Measurements from ENCODE around the gene RASA4.
"Not testable (repeated sequence)": the region's sequence is repeated elsewhere in the genome, so short reads cannot be mapped to it uniquely, and the experiment has no call there.

DNA sequence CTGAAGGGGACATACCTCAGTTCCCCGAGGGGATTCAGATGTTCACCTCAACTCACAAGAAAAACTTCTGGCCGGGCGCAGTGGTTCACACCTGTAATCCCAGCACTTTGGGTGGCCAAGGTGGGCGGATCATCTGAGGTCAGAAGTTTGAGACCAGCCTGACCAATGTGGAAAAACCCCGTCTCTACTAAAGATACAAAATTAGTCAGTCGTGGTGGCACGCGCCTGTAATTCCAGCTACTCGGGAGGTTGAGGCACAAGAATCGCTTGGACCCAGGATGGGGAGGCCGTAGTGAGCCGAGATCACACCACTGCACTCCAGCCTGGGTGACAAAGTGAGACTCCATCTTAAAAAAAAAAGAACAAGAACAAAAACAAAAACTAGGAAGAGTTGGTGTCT, 71.3 kb downstream of the RASA4 start:
- TF ChIP-seq, protein P1, sequence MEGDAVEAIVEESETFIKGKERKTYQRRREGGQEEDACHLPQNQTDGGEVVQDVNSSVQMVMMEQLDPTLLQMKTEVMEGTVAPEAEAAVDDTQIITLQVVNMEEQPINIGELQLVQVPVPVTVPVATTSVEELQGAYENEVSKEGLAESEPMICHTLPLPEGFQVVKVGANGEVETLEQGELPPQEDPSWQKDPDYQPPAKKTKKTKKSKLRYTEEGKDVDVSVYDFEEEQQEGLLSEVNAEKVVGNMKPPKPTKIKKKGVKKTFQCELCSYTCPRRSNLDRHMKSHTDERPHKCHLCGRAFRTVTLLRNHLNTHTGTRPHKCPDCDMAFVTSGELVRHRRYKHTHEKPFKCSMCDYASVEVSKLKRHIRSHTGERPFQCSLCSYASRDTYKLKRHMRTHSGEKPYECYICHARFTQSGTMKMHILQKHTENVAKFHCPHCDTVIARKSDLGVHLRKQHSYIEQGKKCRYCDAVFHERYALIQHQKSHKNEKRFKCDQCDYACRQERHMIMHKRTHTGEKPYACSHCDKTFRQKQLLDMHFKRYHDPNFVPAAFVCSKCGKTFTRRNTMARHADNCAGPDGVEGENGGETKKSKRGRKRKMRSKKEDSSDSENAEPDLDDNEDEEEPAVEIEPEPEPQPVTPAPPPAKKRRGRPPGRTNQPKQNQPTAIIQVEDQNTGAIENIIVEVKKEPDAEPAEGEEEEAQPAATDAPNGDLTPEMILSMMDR (IDR thresholded peaks at IDR 0.05): not testable (repeated sequence)
- TF ChIP-seq IRF3 (IDR thresholded peaks at IDR 0.05; ENCODE audit: low read depth, low read length); RFX5 (IDR thresholded peaks at IDR 0.05; ENCODE audit: low read length); POLR2AphosphoS5 (IDR thresholded peaks at IDR 0.05; ENCODE audit: low read depth, low read length); MXI1 (IDR thresholded peaks at IDR 0.05; ENCODE audit: low read depth, low read length): not testable (repeated sequence)
